ENCODE data around the gene SPRED2. TPM values are rescaled to one million over a fixed set of nuclear protein-coding genes. Genes with fewer than 3 reads are reported as not detected.
A peak's percentile ranks its signal among the peaks of the same experiment; 100 is the strongest.

Gene SPRED2
- total and polyA plus RNA-seq, 2 of the 8 experiments (the other 6 are each of a cell fraction or from before 2014, with no cell fraction given): 15.3 to 22.5 TPM

- peaks cover 3% of the 10 kb centered on the region; the same call in 1 of the 2 replicates for H3K79me1 ChIP-seq (ENCODE audit: low read depth, low read length)
- H3K18ac ChIP-seq (ENCODE audit: extremely low read depth, low read length): no peak overlapping the region
- no peak overlapping the region for H4K5ac ChIP-seq (ENCODE audit: insufficient read length, low read depth, low read length)
- H2BK20ac ChIP-seq (ENCODE audit: low read length): no peak overlapping the region
- no peak for FAIRE-seq
- no peak overlapping the region for H3K14ac ChIP-seq (ENCODE audit: insufficient read length)
- H2AK5ac ChIP-seq (ENCODE audit: low read depth, low read length): no peak overlapping the region
- H3K27me3 ChIP-seq (replicated peaks in 1 of 4; ENCODE audit: control insufficient read depth in 3 of 4, extremely low read depth in 1 of 4, insufficient read depth in 3 of 4, low read length in 3 of 4): no peaks in the 10 kb centered on the region
- H3K79me2 ChIP-seq (ENCODE audit: control insufficient read depth in 1 of 2, insufficient read depth in 2 of 2, low read length in 2 of 2): peaks cover 0 to 2% of the 10 kb centered on the region in 2 experiments; a peak in 1 of 4 replicates
- H2AFZ ChIP-seq (ENCODE audit: low read length): no peak overlapping the region
- ChIA-PET CTCF (ENCODE audit: partially characterized antibody) (interaction anchor here (1.0 to 5.1 kb wide), 14 partner anchors 8 to 167 kb away, joined by 3 to 42 read pairs (median 7); no protein-coding TSS in a partner anchor), POLR2A (ENCODE audit: partially characterized antibody) (no interaction called here)
- H2BK120ac ChIP-seq (replicated peaks; ENCODE audit: low read depth, low read length): no peak overlapping the region
- H3K4me2 ChIP-seq (ENCODE audit: insufficient read depth in 1 of 2, low read depth in 2 of 2, low read length in 2 of 2): no peak overlapping the region
- H3K23ac ChIP-seq (ENCODE audit: insufficient read length): no peak overlapping the region
- H2BK15ac ChIP-seq (ENCODE audit: low read length): no peak overlapping the region
- no peak overlapping the region for H3K56ac ChIP-seq (replicated peaks; ENCODE audit: insufficient read length, low read depth, low read length)
- H3K27ac ChIP-seq (ENCODE audit: low read depth, low read length): no peak overlapping the region
- no peaks in the 10 kb centered on the region for H3K9me3 ChIP-seq (ENCODE audit: insufficient read depth in 2 of 2, low read depth in 1 of 2, low read length in 1 of 2)
- H2BK12ac ChIP-seq (ENCODE audit: low read depth, low read length): no peak overlapping the region
- H3K4ac ChIP-seq (replicated peaks; ENCODE audit: insufficient read length, low read depth, low read length): no peak overlapping the region
- no peak overlapping the region for H4K8ac ChIP-seq (ENCODE audit: extremely low read depth, insufficient read depth, low read length)
- H3K4me1 ChIP-seq (replicated peaks in 1 of 4; ENCODE audit: control insufficient read depth in 3 of 4, insufficient read depth in 4 of 4, low read length in 3 of 4): peaks cover 4 to 20% (median 6%) of the 10 kb centered on the region in 4 experiments; a peak in 5 of 7 replicates
- H3K36me3 ChIP-seq (ENCODE audit: control insufficient read depth in 2 of 4, insufficient read depth in 4 of 4, low read length in 3 of 4): no peaks in the 10 kb centered on the region
- no peak overlapping the region for H3K9ac ChIP-seq (replicated peaks in 1 of 4; ENCODE audit: extremely low read depth in 1 of 4, low read depth in 3 of 4, low read length in 3 of 4)
- no peak for DNase-seq (ENCODE audit: low read depth in 1 of 2, low spot score in 2 of 2)
- peak overlapping the region; percentile 17 for H4K91ac ChIP-seq (replicated peaks; ENCODE audit: insufficient read length, low read length)
- 82% methylated on average over 5 of the region's 5 CpGs; no CpG with 5 or more reads in 1 of the 2 experiments for WGBS, 2 experiments (ENCODE audit: extremely low coverage in 1 of 2, insufficient coverage in 1 of 2, insufficient read length in 1 of 2, insufficient replicate concordance in 2 of 2, low coverage in 1 of 2, low lambda C conversion rate in 2 of 2, missing lambda C conversion rate in 1 of 2)
- H3K4me3 ChIP-seq (ENCODE audit: extremely low read depth in 1 of 4, insufficient read depth in 2 of 4, low read depth in 3 of 4, low read length in 4 of 4): no peak overlapping the region
- no peak overlapping the region for H2BK5ac ChIP-seq (ENCODE audit: low read depth, low read length)
- H3K23me2 ChIP-seq (ENCODE audit: low read depth, low read length): no peaks in the 10 kb centered on the region
- peaks cover 3 to 7% of the 10 kb centered on the region in 2 experiments for H4K20me1 ChIP-seq (replicated peaks in 1 of 2; ENCODE audit: control insufficient read depth in 1 of 2, insufficient read depth in 2 of 2, low read length in 2 of 2)
- TF ChIP-seq SP4 (IDR thresholded peaks at IDR 0.05; ENCODE audit: low read length) (no peak), ASH2L (IDR thresholded peaks at IDR 0.05; ENCODE audit: low read length) (no peak), TAF1 (IDR thresholded peaks at IDR 0.05; ENCODE audit: low read depth, low read length) (no peak), SIX5 (IDR thresholded peaks at IDR 0.05; ENCODE audit: low read depth, low read length) (no peak), HDAC2 (IDR thresholded peaks at IDR 0.05; ENCODE audit: borderline replicate concordance in 1 of 2, low read depth in 2 of 2, low read length in 2 of 2) (no peak), PHF8 (conservative IDR thresholded peaks at IDR 0.05; ENCODE audit: low read depth, low read length) (no peak), CHD2 (IDR thresholded peaks at IDR 0.05; ENCODE audit: low read length) (no peak), CHD1 (IDR thresholded peaks at IDR 0.05; ENCODE audit: low read depth, low read length) (no peak), SP1 (IDR thresholded peaks at IDR 0.05; ENCODE audit: low read depth, low read length) (no peak), CBX8 (IDR thresholded peaks at IDR 0.05; ENCODE audit: borderline replicate concordance, low read depth, low read length) (no peak), BRCA1 (IDR thresholded peaks at IDR 0.05; ENCODE audit: low read depth, low read length) (no peak), CTBP2 (IDR thresholded peaks at IDR 0.05; ENCODE audit: borderline replicate concordance, insufficient read depth, insufficient read length, low read length) (no peak), SIRT6 (IDR thresholded peaks at IDR 0.05; ENCODE audit: low read length) (no peak)
- TF ChIP-seq, protein P1, sequence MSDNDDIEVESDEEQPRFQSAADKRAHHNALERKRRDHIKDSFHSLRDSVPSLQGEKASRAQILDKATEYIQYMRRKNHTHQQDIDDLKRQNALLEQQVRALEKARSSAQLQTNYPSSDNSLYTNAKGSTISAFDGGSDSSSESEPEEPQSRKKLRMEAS (IDR thresholded peaks at IDR 0.05): no peak
- TF ChIP-seq, protein P2, sequence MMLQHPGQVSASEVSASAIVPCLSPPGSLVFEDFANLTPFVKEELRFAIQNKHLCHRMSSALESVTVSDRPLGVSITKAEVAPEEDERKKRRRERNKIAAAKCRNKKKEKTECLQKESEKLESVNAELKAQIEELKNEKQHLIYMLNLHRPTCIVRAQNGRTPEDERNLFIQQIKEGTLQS (IDR thresholded peaks at IDR 0.05; ENCODE audit: insufficient read depth, low read depth, low read length): no peak
Measured at GRCh38 chr2:65353927-65354326, 78.5 kb downstream of the SPRED2 start.

Data from H1 (cell line).